HL-60/S4 treated with phorbol 12-myristate 13-acetate at 8.2 ng/mL for 4 days and 3 days (cell line): ENCODE data around the gene TLK1.
"Not testable (repeated sequence)": the region's sequence is repeated elsewhere in the genome, so short reads cannot be mapped to it uniquely, and the experiment has no call there.

Source experiments
- in situ Hi-C: fragments of 300-500 bp; cut with MboI; formaldehyde crosslinking; loops from 2 replicates; pipeline ENCODE4 v1.15.0; 2022; ENCODE audit warnings: low sequenced_read_pairs

The TLK1 gene

DNA sequence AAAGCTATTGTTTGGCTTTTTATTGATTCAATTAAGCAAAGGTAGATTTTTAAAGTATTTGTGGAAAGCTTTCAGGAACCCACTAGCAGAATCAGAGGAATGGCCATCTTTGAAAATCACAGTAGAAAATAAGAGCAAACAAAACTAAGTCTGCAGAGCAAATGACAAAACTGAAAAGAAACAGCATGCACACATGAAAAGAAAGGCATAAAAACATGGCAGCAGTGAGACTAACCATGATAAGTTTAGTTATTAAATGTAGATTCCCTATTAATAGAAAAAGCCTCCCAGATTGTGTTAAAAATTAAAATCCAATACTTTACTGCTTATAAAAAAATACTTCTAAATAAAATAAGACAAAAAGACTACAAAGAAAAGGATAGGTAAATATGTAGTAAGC lies 9.1 kb upstream of the TLK1 start:
- in situ Hi-C loops: no loop called here

GRCh38 chr2:171169333-171169732 lies 8.6 kb upstream of the TLK1 start:
- in situ Hi-C loops: no loop called here

- in situ Hi-C loops: no loop called here
These were observed 6.8 kb upstream of the TLK1 start for GRCh38 chr2:171167352-171167997.

- in situ Hi-C loops: no loop called here
These were observed 5.8 kb upstream of the TLK1 start for GRCh38 chr2:171166328-171166983.

- in situ Hi-C loops: no loop called here
These were observed 5.3 kb upstream of the TLK1 start for GRCh38 chr2:171165967-171166327.

DNA sequence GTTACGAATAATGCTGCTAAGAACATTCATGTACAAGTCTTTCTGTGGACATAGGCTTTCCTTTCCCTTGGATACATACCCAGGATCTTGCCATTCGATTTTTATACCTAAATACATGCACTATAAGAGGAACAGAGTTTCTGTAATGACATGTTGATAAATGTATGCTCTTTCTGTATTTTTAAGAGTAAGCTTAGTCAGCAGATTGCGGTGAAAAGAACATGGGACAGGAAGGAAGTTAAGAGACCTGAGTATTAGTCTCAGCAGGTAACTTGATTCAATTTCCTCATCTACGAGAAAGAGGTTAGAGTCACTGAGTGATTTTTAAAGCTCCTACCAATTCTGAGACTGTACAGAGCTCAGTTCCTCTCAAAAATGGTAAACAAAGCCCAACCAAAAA lies 2.6 kb upstream of the TLK1 start:
- in situ Hi-C loops: no loop called here

DNA sequence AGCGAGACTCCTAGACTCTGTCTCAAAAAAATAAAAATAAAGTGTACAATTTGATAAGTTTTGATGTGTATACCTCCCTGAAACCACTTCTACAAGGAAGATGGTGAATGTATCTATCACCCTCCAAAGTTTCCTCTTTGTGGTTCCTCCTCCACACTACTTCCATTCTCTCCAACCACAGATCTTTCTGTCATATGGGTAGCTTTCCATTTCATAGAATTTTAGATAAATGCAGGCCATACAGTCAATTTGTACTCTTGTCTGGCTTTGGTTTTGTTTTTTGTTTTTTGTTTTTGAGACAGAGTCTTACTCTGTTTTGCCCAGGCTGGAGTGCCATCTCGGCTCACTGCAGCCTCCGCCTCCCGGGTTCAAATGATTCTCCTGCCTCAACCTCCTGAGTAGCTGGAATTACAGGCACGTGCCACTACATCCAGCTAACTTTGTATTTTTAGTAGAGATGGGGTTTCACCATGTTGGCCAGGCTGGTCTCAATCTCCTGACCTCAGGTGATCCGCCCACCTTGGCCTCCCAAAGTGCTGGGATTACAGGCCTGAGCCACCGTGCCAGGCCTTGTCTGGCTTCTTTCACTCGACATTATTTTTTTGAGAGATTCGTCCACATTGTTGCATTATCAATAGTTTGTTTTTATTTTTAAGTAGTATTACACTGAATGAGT lies 2.0 kb upstream of the TLK1 start:
- in situ Hi-C loops: not testable (repeated sequence)

GRCh38 chr2:171160956-171161740 lies 455 bp upstream of the TLK1 start:
- in situ Hi-C loops: no loop called here

GRCh38 chr2:171159372-171160118 lies 1.1 kb downstream of the TLK1 start:
- in situ Hi-C loops: no loop called here

GRCh38 chr2:171158790-171159371 lies 1.8 kb downstream of the TLK1 start:
- in situ Hi-C loops: no loop called here

DNA sequence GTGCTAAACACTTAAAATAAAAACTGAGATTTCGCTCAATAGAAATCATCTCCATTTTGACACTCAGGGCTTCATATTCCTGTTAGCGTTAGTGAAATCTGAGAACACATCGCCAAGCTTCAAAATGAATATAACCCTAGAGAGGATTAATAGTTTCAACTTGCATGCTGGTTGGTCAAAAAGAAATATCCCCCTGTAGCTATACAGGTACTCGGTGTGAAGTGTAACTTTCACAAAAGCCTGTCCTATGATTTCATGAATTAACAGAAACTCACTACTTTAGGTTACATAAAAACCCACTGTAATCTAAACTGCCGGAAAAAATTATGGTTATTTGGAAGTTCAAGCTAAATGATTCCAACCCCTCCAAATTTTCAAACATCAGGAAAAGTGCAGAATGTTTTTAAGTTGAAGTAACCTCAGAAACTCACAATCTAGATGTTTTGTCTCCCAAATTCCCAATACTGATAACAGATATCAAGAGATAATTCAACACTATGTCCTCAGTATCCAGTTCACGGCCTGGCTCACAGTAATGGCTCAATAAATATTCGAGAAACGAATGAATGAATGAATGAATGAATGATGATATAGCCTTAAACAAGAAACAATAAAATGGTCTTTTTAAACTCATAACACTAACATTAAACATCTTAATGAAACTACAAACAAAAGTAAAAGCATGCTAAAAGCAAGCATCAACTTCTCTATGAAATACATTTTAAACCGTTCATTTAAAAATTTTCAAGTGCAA lies 2.5 kb downstream of the TLK1 start:
- in situ Hi-C loops: no loop called here

DNA sequence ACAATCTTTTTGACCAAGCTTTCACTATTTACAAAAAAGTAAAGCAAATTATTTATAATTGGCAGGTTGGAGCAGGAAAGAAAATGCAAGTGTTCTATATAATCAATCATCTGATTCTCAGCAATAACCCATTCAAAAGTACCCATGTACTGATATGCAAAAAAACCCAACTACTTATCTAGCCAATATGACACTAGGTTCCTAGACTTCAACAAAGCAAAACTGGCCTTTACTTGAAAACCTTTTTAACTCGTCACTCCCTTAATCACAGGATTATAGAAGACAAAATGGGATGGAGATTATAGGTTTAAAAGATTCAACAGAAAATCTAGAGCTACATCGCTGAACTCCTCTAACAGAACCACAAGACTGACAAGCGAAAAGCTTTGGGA lies 3.6 kb downstream of the TLK1 start:
- in situ Hi-C loops: no loop called here

DNA sequence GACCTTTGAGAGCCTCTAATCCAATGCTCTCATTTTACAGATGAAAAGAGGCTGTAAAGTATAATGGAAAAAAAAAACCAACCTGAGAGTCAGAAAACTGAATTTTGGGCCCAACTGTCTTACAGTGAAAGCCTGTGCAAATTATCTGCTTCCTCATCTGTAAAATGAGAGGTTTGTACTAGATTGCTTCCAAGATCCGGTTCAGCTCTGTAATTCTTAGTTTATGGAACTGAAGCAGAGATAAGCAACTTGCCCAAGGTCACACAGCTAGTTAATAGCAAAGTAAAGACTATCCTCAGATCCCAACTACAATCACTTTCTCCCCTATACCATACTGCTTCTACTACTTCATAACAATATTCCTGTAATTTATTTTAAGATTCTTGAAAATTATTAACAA lies 6.3 kb downstream of the TLK1 start:
- in situ Hi-C loops: no loop called here

DNA sequence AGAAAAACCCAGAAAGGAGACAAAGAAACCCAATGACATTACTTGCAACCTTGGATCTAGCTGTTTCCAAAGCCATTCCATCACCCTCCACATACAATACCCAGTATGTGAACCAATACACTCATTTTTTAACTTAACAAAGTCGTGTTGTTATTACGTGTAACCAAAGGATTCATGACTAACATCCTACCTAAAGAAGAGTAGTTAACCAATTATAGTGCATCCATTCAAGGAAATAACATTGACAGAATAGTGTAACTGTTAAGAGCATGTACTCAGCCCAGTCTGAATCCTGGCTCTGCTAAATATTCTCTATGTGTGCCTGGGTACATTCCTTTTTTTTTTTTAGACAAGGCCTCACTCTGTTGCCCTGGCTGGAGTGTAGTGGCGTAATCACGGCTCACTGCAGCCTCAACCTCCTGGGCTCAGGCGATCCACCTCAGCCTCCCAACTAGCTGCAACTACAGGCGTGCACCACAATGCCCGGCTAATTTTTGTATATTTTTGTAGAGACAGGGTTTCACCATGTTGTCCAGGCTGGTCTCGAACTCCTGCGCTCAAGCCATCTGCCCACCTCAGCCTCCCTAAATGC lies 9.9 kb downstream of the TLK1 start:
- in situ Hi-C loops: no loop called here

GRCh38 chr2:171149986-171150693 lies 10.6 kb downstream of the TLK1 start:
- in situ Hi-C loops: no loop called here

- in situ Hi-C loops: no loop called here
These were observed 11.3 kb downstream of the TLK1 start for GRCh38 chr2:171149171-171149938.

- in situ Hi-C loops: no loop called here
These were observed 13.6 kb downstream of the TLK1 start for GRCh38 chr2:171147081-171147480.

- in situ Hi-C loops: no loop called here
These were observed 14.1 kb downstream of the TLK1 start for GRCh38 chr2:171146633-171147032.
